GM13977 (cell line): Measurements from ENCODE around the gene FFAR4.

Experiments
- DNase-seq: peaks from one replicate; pipeline ENCODE4 v3.0.0; 2012; ENCODE audit warnings: low spot score
- CTCF ChIP-seq: IDR thresholded peaks from 2 replicates; pipeline ENCODE4 v1.5.1; 2012; ENCODE audit warnings: mild to moderate bottlenecking, control low read depth; ENCODE audit not compliant: insufficient read depth; ENCODE audit errors: extremely low read depth, missing control alignments
- in situ Hi-C: fragments of 300-500 bp; cut with MboI; formaldehyde crosslinking; loops from one replicate; pipeline ENCODE4 v1.12.0; 2022; ENCODE audit warnings: low sequenced_read_pairs, low pct_unique_long_range_greater_than_20kb, mixed read lengths, inconsistent platforms; ENCODE audit not compliant: unreplicated experiment

Gene FFAR4

GRCh38 chr10:93630625-93631557 lies 64.4 kb downstream of the FFAR4 start:
- TF ChIP-seq CTCF = no peak
- DNase-seq = no peak
- in situ Hi-C loops = no loop called here
